NB4 (cell line): ENCODE results near the gene CDRT4.

Experiments used
- MYC ChIP-seq: IDR thresholded peaks from 2 replicates; pipeline ENCODE4 v1.6.1; 2011; ENCODE audit warnings: low read depth, low read length
- POLR2A ChIP-seq: IDR thresholded peaks from 2 replicates; pipeline ENCODE4 v1.6.1; 2011; ENCODE audit warnings: mild to moderate bottlenecking; ENCODE audit not compliant: insufficient read length; ENCODE audit errors: extremely low read depth
- TF ChIP-seq, protein P1 (sequence below): IDR thresholded peaks from one replicate; pipeline ENCODE4 v1.5.1; 2012; ENCODE audit warnings: low read depth, low read length

DNA sequence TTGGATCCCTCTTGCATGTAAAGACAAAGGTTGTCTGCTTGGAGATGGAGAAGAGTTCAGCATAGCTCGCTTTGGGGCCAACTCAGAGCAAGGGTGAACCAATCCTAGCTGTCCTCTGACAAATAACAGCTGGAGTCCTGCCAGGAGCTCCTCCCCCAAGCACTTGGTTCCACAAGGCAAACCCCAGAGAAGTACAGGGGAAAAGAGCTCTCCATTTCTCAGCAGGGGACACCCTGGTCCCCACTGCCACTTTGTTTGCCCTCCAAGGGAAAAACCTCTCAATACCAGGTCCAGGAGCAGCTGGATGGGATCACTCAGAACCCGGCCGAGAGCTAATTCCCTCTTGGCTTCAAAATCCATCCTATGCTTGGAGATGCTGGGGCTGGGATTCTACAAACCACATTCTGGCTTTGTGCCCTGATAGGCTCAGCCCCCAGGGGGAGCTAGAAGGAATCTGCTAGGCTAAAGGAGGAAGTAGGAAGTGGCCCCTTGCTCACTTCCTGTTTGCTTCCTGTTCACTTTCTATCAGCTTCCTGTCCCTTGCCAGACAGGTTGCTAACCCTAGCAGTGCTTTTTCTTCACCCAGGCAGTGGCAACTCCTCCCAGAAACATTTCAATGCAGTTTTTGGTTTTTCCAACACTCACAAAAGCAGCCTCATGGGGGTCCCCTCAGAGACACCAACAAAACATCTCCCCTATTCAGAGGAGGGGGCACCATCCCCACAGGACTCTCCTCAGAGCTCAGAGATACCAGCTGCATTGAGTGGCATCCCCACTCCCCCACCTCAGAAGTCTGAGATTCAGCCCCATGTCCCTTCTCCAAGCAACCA, 30.7 kb downstream of the CDRT4 start:
- TF ChIP-seq POLR2A (no peak), MYC (no peak)
- TF ChIP-seq, protein P1, sequence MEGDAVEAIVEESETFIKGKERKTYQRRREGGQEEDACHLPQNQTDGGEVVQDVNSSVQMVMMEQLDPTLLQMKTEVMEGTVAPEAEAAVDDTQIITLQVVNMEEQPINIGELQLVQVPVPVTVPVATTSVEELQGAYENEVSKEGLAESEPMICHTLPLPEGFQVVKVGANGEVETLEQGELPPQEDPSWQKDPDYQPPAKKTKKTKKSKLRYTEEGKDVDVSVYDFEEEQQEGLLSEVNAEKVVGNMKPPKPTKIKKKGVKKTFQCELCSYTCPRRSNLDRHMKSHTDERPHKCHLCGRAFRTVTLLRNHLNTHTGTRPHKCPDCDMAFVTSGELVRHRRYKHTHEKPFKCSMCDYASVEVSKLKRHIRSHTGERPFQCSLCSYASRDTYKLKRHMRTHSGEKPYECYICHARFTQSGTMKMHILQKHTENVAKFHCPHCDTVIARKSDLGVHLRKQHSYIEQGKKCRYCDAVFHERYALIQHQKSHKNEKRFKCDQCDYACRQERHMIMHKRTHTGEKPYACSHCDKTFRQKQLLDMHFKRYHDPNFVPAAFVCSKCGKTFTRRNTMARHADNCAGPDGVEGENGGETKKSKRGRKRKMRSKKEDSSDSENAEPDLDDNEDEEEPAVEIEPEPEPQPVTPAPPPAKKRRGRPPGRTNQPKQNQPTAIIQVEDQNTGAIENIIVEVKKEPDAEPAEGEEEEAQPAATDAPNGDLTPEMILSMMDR: peak; percentile 59
